Heart left ventricle (tissue), 13 donors: ENCODE data around the gene PLSCR5.

Experiments
- CTCF ChIP-seq, 12 donors: fragments of 200-600 bp; sonication (generic) in 4 of 12; IDR thresholded peaks; one replicate each; pipeline versions ENCODE4 v1.5.0 to v1.8.0; 2018 to 2022; ENCODE audit warnings: antibody characterized with exemption in 12 of 12, mild to moderate bottlenecking in 5 of 12
- POLR2A ChIP-seq, 2 donors: fragments of 450-650 bp; IDR thresholded peaks; one replicate each; pipeline ENCODE4 v1.6.1; 2017; ENCODE audit warnings: antibody characterized with exemption in 2 of 2, mild to moderate bottlenecking in 2 of 2, moderate library complexity in 2 of 2
- donor health status: ischemic (EF 13 %, LVEDD 7.1; RV severe dilation, severe dysfunction).
- donor health status: DM: no; HTN: yes; CAD: no.
- donor health status: DM: no; HTN: no; CAD: no.
- donor health status: ischemic (EF 25% LVEDD 6.9; RV normal size, moderate dysfunction).
- donor health status: ischemic (EF 25% LVEDD 5.7; RV mildly dilated, moderate dysfunction).
- donor health status: ischemic (EF 35%, LVEDD 5.7; RV mildly dilated, moderate dysfunction).
- donor health status: nonischemic (EF 11% LVEDD 7.7; RV severe dilation, severe dysfunction).
- donor health status: DM: yes; HTN: yes; CAD: no.
- donor health status: PGD.
- donor health status: ischemic (EF 29% LVEDD 5.4; RV normal size, mild dysfunction).
- donor health status: nonischemic (EF 23%, LVEDD 6.1; RV moderate dilation, normal function).

GRCh38 chr3:146560678-146561077, 44.5 kb downstream of the PLSCR5 start:
- TF ChIP-seq CTCF (IDR thresholded peaks at IDR 0.05) = no peak
- no peak for TF ChIP-seq POLR2A (IDR thresholded peaks at IDR 0.05)
